NCI-H2107 treated with DMSO at 0.1 percent for 48 hours (cell line): Measurements from ENCODE around the gene DNAJB8.

Source experiments
- DNase-seq: peaks from one replicate; lab custom pipeline; 2025; ENCODE audit not compliant: unreplicated experiment; lab: John Stamatoyannopoulos, UW

The DNAJB8 gene

GRCh38 chr3:128413413-128414205, 53.1 kb downstream of the DNAJB8 start:
- DNase-seq, result no peak

DNA sequence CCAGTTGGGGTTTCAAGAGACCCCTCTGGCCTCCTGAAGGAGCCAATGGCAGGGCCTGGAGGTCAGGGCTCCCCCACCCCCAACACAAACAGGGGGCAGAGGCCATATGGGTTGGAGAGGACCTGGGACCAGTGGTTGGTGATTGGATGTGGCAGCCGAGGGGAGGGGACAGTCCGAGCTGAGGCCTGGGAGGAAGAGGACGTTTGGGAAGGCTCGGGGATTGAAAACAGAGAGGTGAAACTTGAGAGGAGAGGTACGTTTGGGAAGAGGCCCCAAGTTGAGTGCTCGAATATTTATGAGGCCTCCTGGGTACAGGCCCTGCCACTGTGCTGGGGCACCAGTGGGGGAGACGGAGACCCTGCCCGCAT, 53.7 kb downstream of the DNAJB8 start:
- no peak for DNase-seq
